WTC11 (cell line): ENCODE data around the gene MYBPH. TPM values are rescaled to one million over a fixed set of nuclear protein-coding genes. Genes with fewer than 3 reads are reported as not detected.

Source experiments
- ATAC-seq: fragments of 200-7000 bp; cut with Tn5 transposase; 2 replicates; pipeline ENCODE4 v1.10.0; 2021; ENCODE audit warnings: mild to moderate bottlenecking, moderate library complexity
- CTCF ChIA-PET: fragments of 300-600 bp; sonication (Branson Sonifier 250); formaldehyde crosslinking; loops from one replicate; lab custom pipeline; 2021; ENCODE audit warnings: antibody characterized with exemption; lab: Charles Lee
- POLR2A ChIA-PET: fragments of 350-600 bp; sonication (Branson Sonifier 250); formaldehyde crosslinking; loops from one replicate; lab custom pipeline; 2021; ENCODE audit warnings: antibody characterized with exemption; lab: Charles Lee
- DNase-seq: peaks from one replicate; pipeline ENCODE4 v3.0.0; 2021; ENCODE audit warnings: low spot score
- H3K27ac Mint-ChIP-seq: 2 replicates; pipeline ENCODE4 v1.8.0; 2021; ENCODE audit warnings: mixed read lengths
- H3K27me3 Mint-ChIP-seq: 2 replicates; pipeline ENCODE4 v1.8.0; 2021; ENCODE audit warnings: low read depth, mild to moderate bottlenecking, moderate library complexity, mixed read lengths
- H3K36me3 Mint-ChIP-seq: 2 replicates; pipeline ENCODE4 v1.8.0; 2021; ENCODE audit warnings: mixed read lengths
- H3K4me1 Mint-ChIP-seq: 2 replicates; pipeline ENCODE4 v1.8.0; 2022; ENCODE audit warnings: mixed read lengths
- H3K4me3 Mint-ChIP-seq: 2 replicates; pipeline ENCODE4 v1.8.0; 2021; ENCODE audit warnings: mild to moderate bottlenecking, moderate library complexity, mixed read lengths
- H3K9me3 Mint-ChIP-seq: 2 replicates; pipeline ENCODE4 v1.8.0; 2021; ENCODE audit warnings: mixed read lengths
- ATF1 ChIP-seq: sonication (generic); formaldehyde crosslinking; IDR thresholded peaks from 2 replicates; pipeline ENCODE4 v1.8.1; 2023; ENCODE audit warnings: mild to moderate bottlenecking, moderate library complexity, missing genetic modification reagents
- E2F1 ChIP-seq: sonication (generic); formaldehyde crosslinking; IDR thresholded peaks from 2 replicates; pipeline ENCODE4 v1.8.0; 2022; ENCODE audit warnings: mild to moderate bottlenecking, missing genetic modification reagents
- ETV6 ChIP-seq: sonication (generic); formaldehyde crosslinking; IDR thresholded peaks from 2 replicates; pipeline ENCODE4 v1.8.1; 2022; ENCODE audit warnings: mild to moderate bottlenecking, missing genetic modification reagents
- FOXJ3 ChIP-seq: sonication (generic); formaldehyde crosslinking; IDR thresholded peaks from 2 replicates; pipeline ENCODE4 v1.9.0; 2021; ENCODE audit warnings: missing genetic modification reagents, mild to moderate bottlenecking, borderline replicate concordance
- MXD4 ChIP-seq: fragments of 250-450 bp; sonication (Bioruptor Pico); IDR thresholded peaks from 2 replicates; pipeline ENCODE4 v1.8.0; 2021; ENCODE audit warnings: mild to moderate bottlenecking, moderate library complexity, borderline replicate concordance
- RELA ChIP-seq: sonication (generic); formaldehyde crosslinking; IDR thresholded peaks from 2 replicates; pipeline ENCODE4 v1.8.1; 2022; ENCODE audit warnings: missing genetic modification reagents, mild to moderate bottlenecking, borderline replicate concordance
- SMAD4 ChIP-seq: sonication (generic); formaldehyde crosslinking; IDR thresholded peaks from 2 replicates; pipeline ENCODE4 v1.8.0; 2022; ENCODE audit warnings: mild to moderate bottlenecking, missing genetic modification reagents
- STAT6 ChIP-seq: sonication (generic); formaldehyde crosslinking; conservative IDR thresholded peaks from 2 replicates; pipeline ENCODE4 v1.8.1; 2023; ENCODE audit warnings: mild to moderate bottlenecking, low read depth, missing genetic modification reagents, moderate library complexity
- TEAD4 ChIP-seq: sonication (generic); formaldehyde crosslinking; IDR thresholded peaks from 2 replicates; pipeline ENCODE4 v1.8.0; 2022; ENCODE audit warnings: mild to moderate bottlenecking, missing genetic modification reagents
- ZNF263 ChIP-seq: sonication (generic); formaldehyde crosslinking; IDR thresholded peaks from 2 replicates; pipeline ENCODE4 v1.8.1; 2022; ENCODE audit warnings: low read depth, mild to moderate bottlenecking, moderate library complexity, missing genetic modification reagents
- ZNF512 ChIP-seq: sonication (generic); formaldehyde crosslinking; IDR thresholded peaks from 2 replicates; pipeline ENCODE4 v1.8.1; 2022; ENCODE audit warnings: missing genetic modification reagents, borderline replicate concordance
- total RNA-seq: library from RNA; stranded (reverse); gene quantifications from 3 replicates; pipeline ENCODE4 v1.2.3, GENCODE V29; 2021

MYBPH gene
- total RNA-seq, 1 experiment from 2014 or later, result not detected

GRCh38 chr1:203127666-203128430 lies 47.8 kb downstream of the MYBPH start, which contains the start of gene ADORA1 (continued):
- TF ChIP-seq STAT6 (CRISPR knock-in tag) (no peak), MXD4 (CRISPR knock-in tag) (no peak), E2F1 (no peak), FOXJ3 (CRISPR knock-in tag) (no peak), ATF1 (CRISPR knock-in tag) (no peak), ZNF512 (no peak)

GRCh38 chr1:203126866-203127665 lies 48.6 kb downstream of the MYBPH start:
- CTCF ChIA-PET, result interaction anchor here (0.6 to 11.1 kb wide), 45 partner anchors 8 to 675 kb away, joined by 3 to 190 read pairs (median 6); partner anchors contain the start of genes CHI3L1, MYBPH, MYOG and PPFIA4
- TF ChIP-seq SMAD4 (CRISPR knock-in tag) (no peak), TEAD4 (CRISPR knock-in tag) (no peak)
- DNase-seq (no peak), ATAC-seq (no peak)
- Mint-ChIP-seq H3K27me3 (peaks cover 37% of the 10 kb centered on the region), H3K4me3 (peak overlapping the region; percentile 67), H3K9me3 (no peaks in the 10 kb centered on the region), H3K27ac (no peak overlapping the region), H3K36me3 (no peaks in the 10 kb centered on the region), H3K4me1 (peaks cover 33% of the 10 kb centered on the region)
- POLR2A ChIA-PET, result interaction anchor here (0.7 to 1.7 kb wide), 3 partner anchors 9 to 46 kb away, joined by 3 to 9 read pairs (median 6); no protein-coding TSS in a partner anchor

GRCh38 chr1:203126151-203126865 lies 49.3 kb downstream of the MYBPH start:
- Mint-ChIP-seq H3K4me3 (peak overlapping the region; percentile 67), H3K9me3 (no peaks in the 10 kb centered on the region)
- POLR2A ChIA-PET, result no interaction called here

More at GRCh38 chr1:203126151-203126865, 49.3 kb downstream of the MYBPH start:
- Mint-ChIP-seq H3K36me3 (no peaks in the 10 kb centered on the region), H3K4me1 (peaks cover 33% of the 10 kb centered on the region), H3K27me3 (peaks cover 37% of the 10 kb centered on the region), H3K27ac (no peak overlapping the region)
- DNase-seq (no peak), ATAC-seq (peak; percentile 42)
- TF ChIP-seq RELA (CRISPR knock-in tag) (no peak), ETV6 (CRISPR knock-in tag) (peak; percentile 67; the same call in 1 of the 2 replicates), ZNF263 (CRISPR knock-in tag) (0 out of 2 replicates have a peak, but pooled peaks have one; percentile 23)
- CTCF ChIA-PET, result interaction anchor here (0.7 to 11.1 kb wide), 32 partner anchors 8 to 466 kb away, joined by 3 to 190 read pairs (median 6); partner anchors contain the start of genes CHI3L1, MYOG and RABIF
